Trophoblast cell (in vitro differentiated cells and primary cell): ENCODE measurements around the gene SGTA.
"Not testable (repeated sequence)": the region's sequence is repeated elsewhere in the genome, so short reads cannot be mapped to it uniquely, and the experiment has no call there.

Source experiments
- DNase-seq, 2 donors: peaks; one replicate each; pipeline ENCODE4 v3.0.0-alpha.2; 2016
- H2AFZ ChIP-seq: 2 replicates; pipeline ENCODE4 v1.6.1; 2013; ENCODE audit warnings: low read length, moderate library complexity, mild to moderate bottlenecking; ENCODE audit not compliant: insufficient read depth, poor library complexity
- H2AK5ac ChIP-seq: 2 replicates; pipeline ENCODE4 v1.6.1; 2013; ENCODE audit warnings: mild to moderate bottlenecking, low read length
- H2BK120ac ChIP-seq: 2 replicates; pipeline ENCODE4 v1.6.1; 2013; ENCODE audit warnings: low read length, mild to moderate bottlenecking, moderate library complexity; ENCODE audit not compliant: insufficient read depth, poor library complexity
- H2BK12ac ChIP-seq: 2 replicates; pipeline ENCODE4 v1.6.1; 2013; ENCODE audit warnings: mild to moderate bottlenecking, low read length, moderate library complexity
- H2BK5ac ChIP-seq: 2 replicates; pipeline ENCODE4 v1.6.1; 2013; ENCODE audit warnings: low read length, low read depth, moderate library complexity, mild to moderate bottlenecking; ENCODE audit not compliant: poor library complexity
- H3K14ac ChIP-seq: 2 replicates; pipeline ENCODE4 v1.6.1; 2013; ENCODE audit warnings: mild to moderate bottlenecking, low read length
- H3K18ac ChIP-seq: 2 replicates; pipeline ENCODE4 v1.6.1; 2013; ENCODE audit warnings: mild to moderate bottlenecking, low read length
- H3K23ac ChIP-seq: 2 replicates; pipeline ENCODE4 v1.6.1; 2013; ENCODE audit warnings: low read length
- H3K27ac ChIP-seq: 2 replicates; pipeline ENCODE4 v1.5.1; 2013; ENCODE audit warnings: low read depth, mild to moderate bottlenecking, inconsistent platforms, low read length, moderate library complexity
- H3K27me3 ChIP-seq: 2 replicates; pipeline ENCODE4 v1.6.1; 2013; ENCODE audit warnings: inconsistent platforms, mild to moderate bottlenecking, low read length, moderate library complexity; ENCODE audit not compliant: insufficient read depth
- H3K36me3 ChIP-seq, 2 experiments: 1 replicate in 1 of 2; 2 replicates in 1 of 2; pipeline ENCODE4 v1.6.1; 2013; ENCODE audit warnings: low read length in 2 of 2, mild to moderate bottlenecking in 2 of 2, moderate library complexity in 1 of 2; ENCODE audit not compliant: insufficient read depth in 2 of 2, control insufficient read depth in 1 of 2
- H3K4ac ChIP-seq: 2 replicates; pipeline ENCODE4 v1.6.1; 2013; ENCODE audit warnings: low read depth, mild to moderate bottlenecking, low read length, moderate library complexity
- H3K4me1 ChIP-seq, 2 experiments: 1 replicate in 1 of 2; 2 replicates in 1 of 2; pipeline ENCODE4 v1.6.1; 2013; ENCODE audit warnings: low read length in 2 of 2, mild to moderate bottlenecking in 2 of 2, moderate library complexity in 1 of 2; ENCODE audit not compliant: insufficient read depth in 2 of 2, control insufficient read depth in 1 of 2
- H3K4me2 ChIP-seq: 2 replicates; pipeline ENCODE4 v1.6.1; 2013; ENCODE audit warnings: inconsistent platforms, mild to moderate bottlenecking, low read length, moderate library complexity
- H3K4me3 ChIP-seq: 2 replicates; pipeline ENCODE4 v1.5.1; 2013; ENCODE audit warnings: mild to moderate bottlenecking, low read depth, low read length, inconsistent platforms
- H3K79me1 ChIP-seq: one replicate; pipeline ENCODE4 v1.6.1; 2013; ENCODE audit warnings: low read length
- H3K79me2 ChIP-seq: 2 replicates; pipeline ENCODE4 v1.6.1; 2013; ENCODE audit warnings: low read length, mild to moderate bottlenecking; ENCODE audit not compliant: control insufficient read depth, insufficient read depth, poor library complexity
- H3K9ac ChIP-seq: 2 replicates; pipeline ENCODE4 v1.6.1; 2013; ENCODE audit warnings: mild to moderate bottlenecking, low read length
- H3K9me3 ChIP-seq: 2 replicates; pipeline ENCODE4 v1.6.1; 2013; ENCODE audit warnings: low read depth, mild to moderate bottlenecking, control low read depth, inconsistent platforms, low read length; ENCODE audit not compliant: insufficient read depth
- H4K12ac ChIP-seq: 2 replicates; pipeline ENCODE4 v1.6.1; 2013; ENCODE audit warnings: low read depth, mild to moderate bottlenecking, low read length, moderate library complexity
- H4K8ac ChIP-seq: 2 replicates; pipeline ENCODE4 v1.6.1; 2013; ENCODE audit warnings: low read depth, mild to moderate bottlenecking, low read length, moderate library complexity
- H4K91ac ChIP-seq: one replicate; pipeline ENCODE4 v1.6.1; 2013; ENCODE audit warnings: low read depth, mild to moderate bottlenecking, low read length, moderate library complexity
- WGBS: extraction: QIAGEN DNeasy Blood & Tissue Kit; methylation state at CpG from one replicate; pipeline ENCODE4 v1.1.7; 2013; ENCODE audit warnings: missing lambda C conversion rate; ENCODE audit not compliant: insufficient read length, insufficient coverage; ENCODE audit errors: extremely low coverage; 5-methylcytosine and 5-hydroxymethylcytosine counted together

The SGTA gene

GRCh38 chr19:2792666-2793065, 9.6 kb upstream of the SGTA start:
- H4K12ac ChIP-seq, H3K9me3 ChIP-seq, H3K4me1 ChIP-seq, H2BK120ac ChIP-seq, DNase-seq, H3K18ac ChIP-seq, H2AFZ ChIP-seq, H3K4me3 ChIP-seq, H2BK12ac ChIP-seq, H3K27me3 ChIP-seq, H4K91ac ChIP-seq, H3K4ac ChIP-seq, H4K8ac ChIP-seq, H3K4me2 ChIP-seq, H3K14ac ChIP-seq, H3K79me2 ChIP-seq, H2BK5ac ChIP-seq, H3K27ac ChIP-seq, H3K9ac ChIP-seq, H3K79me1 ChIP-seq, H2AK5ac ChIP-seq, H3K23ac ChIP-seq: not testable (repeated sequence)
- no CpG with 5 or more reads among the region's 10 CpGs for WGBS
- H3K36me3 ChIP-seq, result peaks cover 69 to 79% of the 10 kb centered on the region in 2 experiments

GRCh38 chr19:2791876-2792275, 8.8 kb upstream of the SGTA start:
- Histone ChIP-seq H3K27ac (no peak overlapping the region), H3K23ac (no peak overlapping the region), H3K9me3 (peaks cover 3% of the 10 kb centered on the region), H3K9ac (no peak overlapping the region), H3K18ac (no peak overlapping the region), H3K14ac (no peak overlapping the region), H3K27me3 (no peaks in the 10 kb centered on the region), H3K4me1 (no peaks in the 10 kb centered on the region), H3K36me3 (peaks cover 64 to 74% of the 10 kb centered on the region in 2 experiments), H4K91ac (no peak overlapping the region), H4K12ac (no peak overlapping the region), H2BK120ac (no peak overlapping the region), H2BK12ac (no peak overlapping the region), H3K79me1 (no peaks in the 10 kb centered on the region), H2AK5ac (no peak overlapping the region), H3K4me3 (no peak overlapping the region), H3K79me2 (no peaks in the 10 kb centered on the region), H4K8ac (no peak overlapping the region), H3K4me2 (no peak overlapping the region), H2BK5ac (no peak overlapping the region), H2AFZ (no peak overlapping the region), H3K4ac (no peak overlapping the region)
- WGBS, result no CpG with 5 or more reads among the region's 16 CpGs
- DNase-seq, result no peak

- no peak for DNase-seq
- Histone ChIP-seq H3K14ac (no peak overlapping the region), H3K9me3 (peaks cover 3% of the 10 kb centered on the region), H2BK5ac (no peak overlapping the region), H3K4ac (no peak overlapping the region), H3K36me3 (peaks cover 59 to 69% of the 10 kb centered on the region in 2 experiments), H3K4me1 (peaks cover 1% of the 10 kb centered on the region in 2 experiments), H2AFZ (no peak overlapping the region), H2BK120ac (no peak overlapping the region), H3K79me1 (no peaks in the 10 kb centered on the region), H3K4me2 (no peak overlapping the region), H4K91ac (no peak overlapping the region), H3K18ac (no peak overlapping the region), H3K4me3 (no peak overlapping the region), H4K12ac (no peak overlapping the region), H2BK12ac (no peak overlapping the region), H4K8ac (no peak overlapping the region), H3K27me3 (no peaks in the 10 kb centered on the region), H3K9ac (no peak overlapping the region), H3K79me2 (no peaks in the 10 kb centered on the region), H2AK5ac (no peak overlapping the region), H3K27ac (no peak overlapping the region), H3K23ac (no peak overlapping the region)
- WGBS, result no CpG with 5 or more reads among the region's 16 CpGs
Observed at GRCh38 chr19:2791440-2791839, 8.4 kb upstream of the SGTA start.

- no CpG with 5 or more reads among the region's 32 CpGs for WGBS
- Histone ChIP-seq H2BK5ac (no peak overlapping the region), H3K36me3 (peaks cover 52 to 62% of the 10 kb centered on the region in 2 experiments), H2BK120ac (no peak overlapping the region), H4K12ac (no peak overlapping the region), H3K23ac (no peak overlapping the region), H3K4me2 (no peak overlapping the region), H2AK5ac (no peak overlapping the region), H4K91ac (no peak overlapping the region), H3K27me3 (no peaks in the 10 kb centered on the region), H3K9ac (no peak overlapping the region), H2BK12ac (no peak overlapping the region), H3K4me3 (no peak overlapping the region), H3K4me1 (peaks cover 5 to 6% of the 10 kb centered on the region in 2 experiments), H3K79me2 (peaks cover 6% of the 10 kb centered on the region), H4K8ac (no peak overlapping the region), H3K79me1 (no peaks in the 10 kb centered on the region), H3K9me3 (no peaks in the 10 kb centered on the region), H3K14ac (no peak overlapping the region), H3K27ac (no peak overlapping the region), H3K4ac (no peak overlapping the region), H3K18ac (no peak overlapping the region), H2AFZ (no peak overlapping the region)
- DNase-seq, result no peak
Observed at GRCh38 chr19:2790557-2791271, 7.6 kb upstream of the SGTA start.
